Inferior parietal cortex (tissue), 1 donor: ENCODE measurements around the gene PLCB3.

ENCODE experiments used
- DNase-seq: peaks from one replicate; pipeline ENCODE4 v3.0.0-alpha.2; 2016; ENCODE audit errors: extremely low spot score

Gene PLCB3

GRCh38 chr11:64220798-64221197 is 30.5 kb upstream of the PLCB3 start:
- DNase-seq: no peak

DNA sequence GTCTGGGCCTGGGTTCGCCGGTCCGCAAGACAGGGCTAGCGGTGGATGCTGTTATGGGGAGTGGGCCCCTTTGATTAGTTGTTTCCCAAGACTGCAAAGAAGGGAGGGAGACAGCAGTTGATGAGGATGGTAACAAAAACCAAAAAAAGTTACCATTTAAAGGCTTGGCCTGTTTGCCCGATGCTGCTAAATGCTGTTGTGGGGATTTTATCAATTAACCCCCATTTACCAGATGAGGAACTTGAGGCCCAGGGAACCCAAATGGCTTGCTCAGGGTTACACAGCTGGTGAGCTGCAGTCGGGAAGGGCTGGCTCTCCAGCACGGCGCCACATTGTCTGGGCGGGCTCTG is 28.7 kb upstream of the PLCB3 start:
- DNase-seq: no peak

DNA sequence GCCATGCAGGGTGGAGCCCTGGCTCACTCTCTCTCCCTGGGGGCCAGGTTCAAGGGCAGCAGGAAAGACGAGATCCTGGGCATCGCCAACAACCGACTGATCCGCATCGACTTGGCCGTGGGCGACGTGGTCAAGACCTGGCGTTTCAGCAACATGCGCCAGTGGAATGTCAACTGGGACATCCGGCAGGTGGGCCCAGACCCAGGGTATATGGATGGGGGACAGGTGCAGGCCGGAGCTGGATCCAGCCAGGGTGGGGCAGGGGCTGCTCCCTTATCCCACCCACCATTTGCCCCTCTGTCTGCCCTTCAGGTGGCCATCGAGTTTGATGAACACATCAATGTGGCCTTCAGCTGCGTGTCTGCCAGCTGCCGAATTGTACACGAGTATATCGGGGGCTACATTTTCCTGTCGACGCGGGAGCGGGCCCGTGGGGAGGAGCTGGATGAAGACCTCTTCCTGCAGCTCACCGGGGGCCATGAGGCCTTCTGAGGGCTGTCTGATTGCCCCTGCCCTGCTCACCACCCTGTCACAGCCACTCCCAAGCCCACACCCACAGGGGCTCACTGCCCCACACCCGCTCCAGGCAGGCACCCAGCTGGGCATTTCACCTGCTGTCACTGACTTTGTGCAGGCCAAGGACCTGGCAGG is 28.2 kb upstream of the PLCB3 start:
- DNase-seq: no peak

- DNase-seq: no peak
Measured at GRCh38 chr11:64224151-64224890, 27.0 kb upstream of the PLCB3 start.

DNA sequence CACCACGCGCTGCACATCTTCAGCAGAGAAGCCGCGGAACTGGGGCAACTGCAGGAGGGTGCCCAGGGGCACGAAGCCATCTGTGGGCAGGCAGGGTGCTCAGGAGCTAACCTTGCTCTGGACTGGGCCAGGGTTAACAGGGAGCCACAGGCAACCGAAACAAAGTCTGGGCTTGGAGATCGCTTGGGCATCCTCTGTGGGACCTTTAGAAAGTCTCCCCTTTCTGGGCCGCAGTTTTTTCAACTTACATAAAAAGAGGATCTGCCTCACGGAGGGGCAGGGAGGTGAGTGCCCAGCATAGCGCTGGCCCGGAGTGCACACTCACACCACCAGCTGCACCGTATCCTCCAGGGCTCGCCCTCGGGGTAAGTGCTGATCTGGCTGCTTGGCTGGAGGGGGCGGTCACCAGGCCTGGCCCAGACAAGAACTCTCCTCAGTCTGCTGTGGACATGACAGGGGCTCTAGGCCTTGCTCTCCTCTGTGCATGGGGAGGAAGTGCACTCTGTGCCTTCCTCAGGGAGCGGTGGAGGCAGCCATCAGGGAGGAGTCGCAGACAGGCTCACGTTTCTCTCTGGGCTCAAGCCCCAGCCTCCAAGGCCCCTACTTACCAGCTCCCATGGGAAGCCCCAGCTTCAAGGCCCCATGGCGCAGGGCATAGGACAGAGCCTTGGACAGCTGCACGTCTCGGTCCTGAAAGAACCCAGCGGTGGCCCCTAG is 26.3 kb upstream of the PLCB3 start:
- DNase-seq: no peak

- DNase-seq: peak; percentile 89
Measured at GRCh38 chr11:64225608-64226506, 25.5 kb upstream of the PLCB3 start, which contains the start of the genes NUDT22 and TRPT1. Gene NUDT22 (plus strand): TSS chr11:64226274. CDS start chr11:64226653, 379 bp downstream. Gene TRPT1 (minus strand): TSS chr11:64226186. CDS start chr11:64225860, 326 bp downstream.

- DNase-seq: no peak
Measured at GRCh38 chr11:64226507-64227051, 24.8 kb upstream of the PLCB3 start.

- DNase-seq: no peak
Measured at GRCh38 chr11:64227405-64227956, 23.8 kb upstream of the PLCB3 start.

GRCh38 chr11:64229090-64229743 is 22.1 kb upstream of the PLCB3 start:
- no peak for DNase-seq

DNA sequence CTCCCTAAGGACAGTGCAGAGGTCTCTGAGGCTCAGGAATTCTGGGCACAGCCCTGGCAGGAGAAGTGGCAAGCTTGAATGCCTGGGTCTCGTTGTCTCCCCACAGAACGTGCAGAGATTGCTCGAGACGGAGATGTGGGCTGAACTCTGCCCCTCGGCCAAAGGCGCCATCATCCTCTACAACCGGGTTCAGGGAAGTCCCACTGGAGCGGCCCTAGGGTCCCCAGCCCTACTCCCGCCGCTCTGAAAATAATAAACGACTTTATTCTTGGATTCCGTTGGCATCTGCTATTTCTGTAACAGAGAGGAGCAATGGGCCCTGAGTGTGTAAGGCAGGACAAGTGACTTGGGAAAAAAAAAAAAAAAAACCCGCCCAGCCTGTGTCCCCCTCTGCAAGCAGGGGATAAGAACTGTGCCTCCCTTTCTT is 21.6 kb upstream of the PLCB3 start:
- no peak for DNase-seq

- peak; percentile 93 for DNase-seq
Measured at GRCh38 chr11:64230171-64230984, 21.0 kb upstream of the PLCB3 start, which contains the start of gene DNAJC4. Gene DNAJC4 (plus strand): TSS chr11:64230548. CDS start chr11:64230855, 307 bp downstream.

GRCh38 chr11:64230985-64231365 is 20.4 kb upstream of the PLCB3 start:
- no peak for DNase-seq

DNA sequence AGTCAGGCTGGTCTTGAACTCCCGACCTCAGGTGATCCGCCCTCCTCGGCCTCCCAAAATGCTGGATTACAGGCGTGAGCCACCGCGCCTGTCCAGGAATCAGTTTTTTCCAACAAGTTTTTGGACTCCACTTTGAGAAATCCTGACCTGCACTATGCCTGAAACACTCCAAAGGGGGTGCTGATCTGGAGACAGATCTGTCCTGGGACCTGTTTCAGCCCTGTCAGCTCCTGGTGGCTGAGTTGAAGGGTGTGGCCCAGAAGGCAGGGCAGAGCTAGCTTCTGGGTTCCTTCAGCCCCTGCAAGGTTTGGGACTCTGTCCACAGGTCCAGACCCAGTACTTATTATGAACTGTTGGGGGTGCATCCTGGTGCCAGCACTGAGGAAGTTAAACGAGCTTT is 19.8 kb upstream of the PLCB3 start:
- DNase-seq: no peak

GRCh38 chr11:64232182-64232966 is 19.0 kb upstream of the PLCB3 start:
- no peak for DNase-seq

GRCh38 chr11:64232967-64233315 is 18.4 kb upstream of the PLCB3 start:
- DNase-seq: no peak

GRCh38 chr11:64233913-64234586 is 17.3 kb upstream of the PLCB3 start, which contains the start of gene VEGFB:
Gene VEGFB (plus strand): TSS chr11:64234584. CDS start chr11:64234834, 250 bp downstream.
- peak; percentile 36 for DNase-seq

GRCh38 chr11:64234647-64235379 is 16.5 kb upstream of the PLCB3 start:
- no peak for DNase-seq
